Amygdala (tissue), 56 donors: Measurements from ENCODE around the gene FERMT3.
"Not testable (repeated sequence)": the region's sequence is repeated elsewhere in the genome, so short reads cannot be mapped to it uniquely, and the experiment has no call there.

Source experiments
- DNase-seq, 56 donors: peaks; one replicate each; lab custom pipeline; 2025; lab: John Stamatoyannopoulos, UW

The FERMT3 gene

DNA sequence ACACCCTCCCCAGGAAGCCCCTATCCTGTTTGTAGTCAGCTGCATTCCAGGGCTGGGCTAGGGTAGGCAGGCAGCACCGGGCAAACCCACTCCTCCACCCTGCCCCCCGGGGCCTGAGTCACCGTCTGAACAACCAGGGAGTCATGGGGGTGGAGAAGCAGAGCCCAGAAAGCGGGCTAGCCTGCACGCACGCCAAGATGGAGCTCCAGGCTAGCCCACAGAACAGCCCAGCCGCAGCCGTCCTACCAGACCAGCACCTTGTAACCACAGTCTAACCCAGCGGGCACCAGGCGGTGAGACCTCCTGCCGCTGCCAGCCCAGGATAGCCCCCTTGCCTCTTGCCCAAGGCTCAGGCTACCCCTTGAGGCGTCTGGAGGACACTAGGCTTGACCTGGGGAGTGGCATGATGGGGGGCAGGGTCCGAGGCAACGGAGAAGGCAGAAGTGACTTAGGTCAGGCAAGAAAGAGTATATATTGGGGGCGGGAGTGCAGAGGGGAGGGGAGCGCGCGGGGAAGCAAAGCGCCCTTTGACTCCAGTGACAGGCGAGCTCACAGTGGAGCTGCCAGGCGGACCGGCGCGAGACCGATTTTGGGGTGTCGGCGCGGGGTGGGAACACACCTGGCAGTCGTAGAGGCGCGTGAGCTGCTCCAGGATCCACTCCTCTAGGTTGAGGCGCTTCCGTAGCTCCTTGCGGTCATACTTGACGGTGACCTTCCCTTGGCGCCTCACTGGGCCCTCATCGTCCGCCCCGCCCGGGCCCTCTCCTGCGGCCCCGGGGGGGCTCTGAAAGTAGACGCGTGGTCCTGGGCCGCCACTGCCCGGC is 39.5 kb downstream of the FERMT3 start:
- peak in 18 of 56 donors; percentile 11 to 55 (median 36) for DNase-seq

DNA sequence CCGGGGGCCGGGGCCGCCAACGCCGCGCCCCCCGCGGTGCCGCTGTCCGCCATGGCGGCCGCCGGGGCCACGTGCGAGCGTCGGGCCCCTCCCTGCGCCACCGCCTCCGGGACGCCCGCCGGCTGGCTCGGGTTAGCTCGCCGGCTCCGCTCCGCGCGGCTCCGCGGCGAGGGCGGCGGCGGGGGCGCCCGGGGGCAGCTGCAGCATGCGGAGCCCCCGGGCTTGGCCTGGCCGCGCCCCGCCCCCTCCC is 40.0 kb downstream of the FERMT3 start:
- DNase-seq, result not testable (repeated sequence)

DNA sequence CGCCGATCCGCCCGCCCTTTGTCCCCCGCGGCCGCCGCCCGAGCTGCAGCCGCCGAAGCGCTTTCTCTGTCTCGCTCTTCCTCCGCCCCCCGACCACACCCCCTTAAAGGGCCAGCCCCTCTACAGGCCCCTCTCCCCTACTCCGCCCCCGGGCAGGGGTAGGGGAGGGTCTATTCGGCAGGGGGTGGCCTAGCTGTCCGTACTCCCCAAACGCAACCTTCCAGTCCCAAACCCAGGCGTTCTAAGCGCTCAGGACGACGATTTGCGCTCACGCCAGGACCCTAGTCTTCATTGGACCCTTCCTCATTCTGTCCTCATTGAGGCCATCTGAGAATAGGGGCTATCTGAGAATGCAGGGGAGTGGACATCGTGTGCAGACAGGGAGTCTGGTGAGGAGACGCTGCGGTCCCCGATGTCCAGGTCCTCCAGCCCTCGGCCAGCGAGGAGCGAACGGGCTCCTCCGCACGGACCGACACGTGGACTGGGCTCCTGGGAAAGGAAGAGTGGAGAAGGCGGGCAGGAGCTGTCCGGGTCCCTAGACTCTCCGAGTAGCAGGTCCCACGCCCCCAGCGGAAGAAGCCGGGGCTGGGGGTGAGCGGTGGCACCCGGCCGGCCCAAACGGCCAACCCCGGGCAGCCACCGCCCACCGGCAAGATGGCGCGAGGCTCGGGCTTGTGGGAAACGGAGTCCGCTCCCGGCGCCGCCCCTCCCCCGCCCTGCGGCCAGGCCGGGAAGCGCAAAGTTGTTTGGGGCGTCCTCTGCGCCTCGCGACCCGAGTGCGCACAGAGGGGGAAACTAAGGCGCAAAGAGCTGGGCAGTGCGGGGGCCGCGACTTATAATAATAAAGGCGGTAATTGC is 40.6 kb downstream of the FERMT3 start, which contains the start of gene PPP1R14B:
Gene PPP1R14B, minus strand, starts transcription at position 73 of the 858 bp plus-strand sequence. CDS start 270 bp downstream, outside the sequence.
- peak in 53 of 56 donors; percentile 36 to 90 (median 73) for DNase-seq

DNA sequence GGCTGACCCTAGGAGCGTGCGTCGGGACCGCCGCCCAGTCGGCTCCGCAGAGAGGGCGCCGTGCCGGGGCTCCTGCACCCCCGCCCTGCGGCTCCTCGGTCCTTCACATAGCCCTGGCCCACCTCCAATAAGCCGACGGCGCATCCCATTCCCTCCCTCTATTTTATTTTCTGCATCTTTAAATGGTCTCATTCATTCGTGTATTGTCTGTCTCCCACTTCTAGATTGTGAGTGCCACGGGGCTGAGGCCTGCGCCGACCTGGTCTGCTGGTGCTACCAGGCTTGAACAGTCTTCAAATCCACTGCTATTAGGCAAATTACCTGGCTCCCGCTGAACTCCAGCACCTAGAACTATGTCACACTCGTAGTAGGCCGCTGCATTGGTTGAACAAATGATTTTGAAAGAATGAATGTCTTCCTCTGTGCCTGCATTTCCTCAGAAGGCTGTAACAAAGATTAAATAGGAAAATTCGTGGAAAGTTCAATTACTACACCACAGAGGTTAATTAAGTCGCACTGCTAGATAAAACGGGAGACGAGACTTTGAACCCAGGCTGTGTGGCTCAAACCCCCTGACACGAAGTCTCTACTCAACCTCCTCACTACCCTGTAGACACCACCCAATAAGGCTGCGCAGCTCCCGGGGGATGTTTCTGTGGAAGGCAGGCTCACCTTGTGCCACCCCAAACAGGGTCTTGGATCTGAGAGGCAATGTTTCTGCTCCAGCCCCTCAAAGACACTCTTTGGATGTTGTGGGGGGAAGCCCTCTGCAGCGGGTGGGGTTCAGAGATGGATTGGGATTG is 41.4 kb downstream of the FERMT3 start:
- peak in 1 of 56 donors; percentile 84 for DNase-seq

DNA sequence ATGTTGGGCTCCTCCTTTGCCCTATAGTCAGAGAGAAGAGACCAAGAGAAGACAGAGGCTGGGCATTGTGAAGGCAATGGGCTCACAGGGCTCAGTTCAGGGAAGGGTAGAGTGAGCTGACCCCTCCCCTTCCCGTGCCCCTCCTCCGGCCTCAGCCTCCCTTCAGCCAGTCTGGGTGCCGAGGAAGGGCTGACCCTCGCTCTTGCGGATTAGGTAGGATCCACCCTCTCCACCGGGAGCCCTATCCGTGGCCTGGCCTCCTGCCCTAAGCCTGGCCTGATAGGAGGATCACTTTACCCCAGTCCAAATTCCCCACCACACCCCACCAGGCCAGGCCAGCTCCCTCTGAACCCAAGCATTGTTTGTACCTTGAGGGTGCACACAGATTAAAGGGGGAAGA is 42.1 kb downstream of the FERMT3 start:
- no peak for DNase-seq

DNA sequence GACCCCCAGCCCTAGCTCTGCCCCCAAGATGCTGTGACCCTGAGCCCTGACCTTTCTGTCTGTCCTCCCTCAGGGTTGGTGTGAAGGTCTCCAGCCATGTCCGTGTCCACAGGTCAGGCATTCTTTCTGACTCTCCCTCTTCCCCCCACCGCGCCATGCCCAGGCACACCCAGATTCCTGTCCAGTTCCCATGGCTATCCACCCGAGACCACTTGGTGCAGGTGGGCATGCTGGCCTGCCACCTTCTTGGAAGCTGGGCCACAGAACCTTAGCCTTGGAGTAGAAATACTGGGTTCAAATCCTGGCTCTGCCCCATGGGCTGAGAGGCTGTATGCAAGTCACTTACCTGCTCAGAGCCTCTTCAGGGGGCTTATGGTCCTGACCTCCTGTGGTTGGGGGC is 42.5 kb downstream of the FERMT3 start:
- DNase-seq, result no peak

DNA sequence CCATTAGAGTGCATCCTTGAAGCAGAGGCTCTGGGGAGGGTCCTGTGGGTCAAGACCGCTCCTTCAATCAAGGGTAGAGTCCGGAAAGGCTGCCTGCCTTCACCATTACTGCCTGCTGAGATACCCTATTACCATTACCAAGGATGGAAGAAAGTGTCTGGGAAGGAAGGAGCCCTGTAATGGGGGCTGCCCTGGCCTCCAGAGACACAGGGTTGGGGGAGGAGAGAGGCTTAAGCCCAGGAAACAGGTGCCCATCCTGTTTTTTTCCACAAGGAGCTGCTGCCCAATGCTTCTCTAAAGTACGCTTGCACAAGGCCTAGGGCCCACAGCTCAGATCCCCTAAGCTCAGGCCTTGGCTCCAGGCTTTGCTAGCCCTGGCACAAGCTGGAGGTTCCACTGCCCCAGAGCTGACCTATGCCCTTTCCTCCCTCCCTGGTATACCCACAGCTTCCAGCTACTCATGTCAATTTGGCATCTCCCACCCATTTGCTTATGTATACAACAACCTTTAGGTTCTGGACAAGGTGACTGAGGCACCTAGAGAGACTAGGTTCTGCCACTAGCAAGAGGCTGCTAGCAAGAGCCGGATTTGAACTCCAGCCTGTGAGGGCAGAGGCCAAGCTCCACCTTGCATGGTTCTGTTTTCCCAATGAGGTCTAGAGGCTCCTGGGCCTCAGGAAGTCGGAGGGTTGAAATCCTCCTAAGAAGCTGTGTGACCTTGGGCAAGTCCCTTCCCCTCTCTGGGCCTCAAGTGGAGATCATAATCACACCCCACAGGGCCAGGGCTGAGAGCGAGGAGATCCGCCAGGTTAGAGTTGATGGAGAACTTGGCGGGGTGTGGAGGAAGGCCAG is 43.3 kb downstream of the FERMT3 start:
- DNase-seq, result no peak

DNA sequence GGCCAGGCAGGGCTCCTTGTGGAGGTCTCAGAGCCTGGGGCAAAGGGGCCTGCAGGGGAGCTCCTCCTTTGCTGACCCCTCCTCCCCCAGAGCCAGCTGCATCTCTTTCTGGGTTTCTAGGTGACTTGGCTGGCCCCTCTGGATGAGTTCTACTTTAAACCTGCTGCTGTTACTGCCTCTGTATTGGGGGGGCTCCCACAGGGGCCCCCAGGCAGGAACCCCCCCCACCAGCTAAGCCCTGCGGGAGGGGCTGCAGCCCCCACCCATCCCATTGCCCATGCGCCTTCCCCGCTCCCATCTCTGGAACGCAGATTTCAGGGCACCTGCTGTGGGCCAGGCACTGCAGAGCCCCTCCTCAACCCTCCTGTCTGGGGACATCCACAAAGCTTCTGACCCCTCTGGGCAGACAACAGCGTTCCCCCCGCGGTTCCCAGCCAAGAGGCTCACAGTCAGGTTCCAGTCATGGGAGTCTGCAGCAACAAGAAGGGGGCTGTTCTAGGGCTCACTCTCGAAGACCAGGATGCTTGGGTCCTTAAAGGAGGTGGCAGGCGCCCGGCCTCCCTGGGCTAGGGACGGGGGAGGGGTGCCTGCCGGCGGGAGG is 44.0 kb downstream of the FERMT3 start:
- DNase-seq, result no peak

DNA sequence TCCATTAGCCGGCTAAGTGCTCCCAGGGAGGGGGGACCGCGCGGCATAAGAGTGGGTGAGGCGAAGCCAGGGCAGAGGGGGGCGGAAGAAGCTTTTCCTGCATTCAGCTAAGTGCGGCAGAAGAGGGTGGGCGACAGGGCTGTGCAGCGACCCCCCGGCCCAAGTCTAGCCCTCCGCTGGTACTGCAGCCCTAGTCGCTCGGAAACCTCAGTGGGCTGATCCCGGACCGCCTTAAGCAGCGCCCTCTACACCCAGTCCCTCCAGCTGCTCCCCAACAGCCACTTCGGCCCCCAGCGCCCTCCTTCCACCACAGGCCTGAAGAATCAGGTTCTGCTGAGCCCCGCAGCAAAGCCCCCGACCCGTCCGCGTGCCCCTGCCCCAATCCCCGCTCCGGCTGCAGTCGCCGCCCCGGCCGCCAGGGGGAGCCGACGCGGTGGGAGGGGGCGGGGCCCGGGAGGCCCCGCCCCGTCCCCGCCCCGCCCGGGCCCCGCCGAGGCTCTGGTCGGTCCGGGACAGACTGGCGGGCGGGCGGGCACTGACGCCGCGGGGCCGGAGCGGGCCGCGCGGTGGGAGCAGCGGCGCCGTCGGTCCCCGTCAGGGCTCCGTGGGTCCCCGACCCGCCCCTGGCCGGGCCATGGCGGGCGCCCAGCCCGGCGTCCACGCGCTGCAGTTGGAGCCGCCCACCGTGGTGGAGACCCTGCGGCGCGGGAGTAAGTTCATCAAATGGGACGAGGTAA is 44.7 kb downstream of the FERMT3 start, which contains the start of gene PLCB3:
Gene PLCB3, plus strand, starts transcription at position 515 of the 737 bp plus-strand sequence. Its CDS starts 120 bp downstream, at position 635.
- DNase-seq, result peak in 26 of 56 donors; percentile 18 to 69 (median 38)

DNA sequence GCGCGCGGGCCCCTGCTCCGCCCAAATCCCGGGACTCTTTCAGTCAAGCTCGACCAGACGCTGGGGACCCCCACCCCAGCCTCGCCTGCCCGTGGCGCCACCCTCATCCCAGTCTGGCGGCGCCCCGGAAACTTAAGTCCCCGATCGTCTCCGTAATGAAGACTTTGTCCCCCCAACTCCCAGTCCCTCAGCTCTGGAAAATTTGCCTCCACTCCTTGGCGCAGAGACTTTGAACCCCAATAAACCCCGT is 45.2 kb downstream of the FERMT3 start:
- no peak for DNase-seq

DNA sequence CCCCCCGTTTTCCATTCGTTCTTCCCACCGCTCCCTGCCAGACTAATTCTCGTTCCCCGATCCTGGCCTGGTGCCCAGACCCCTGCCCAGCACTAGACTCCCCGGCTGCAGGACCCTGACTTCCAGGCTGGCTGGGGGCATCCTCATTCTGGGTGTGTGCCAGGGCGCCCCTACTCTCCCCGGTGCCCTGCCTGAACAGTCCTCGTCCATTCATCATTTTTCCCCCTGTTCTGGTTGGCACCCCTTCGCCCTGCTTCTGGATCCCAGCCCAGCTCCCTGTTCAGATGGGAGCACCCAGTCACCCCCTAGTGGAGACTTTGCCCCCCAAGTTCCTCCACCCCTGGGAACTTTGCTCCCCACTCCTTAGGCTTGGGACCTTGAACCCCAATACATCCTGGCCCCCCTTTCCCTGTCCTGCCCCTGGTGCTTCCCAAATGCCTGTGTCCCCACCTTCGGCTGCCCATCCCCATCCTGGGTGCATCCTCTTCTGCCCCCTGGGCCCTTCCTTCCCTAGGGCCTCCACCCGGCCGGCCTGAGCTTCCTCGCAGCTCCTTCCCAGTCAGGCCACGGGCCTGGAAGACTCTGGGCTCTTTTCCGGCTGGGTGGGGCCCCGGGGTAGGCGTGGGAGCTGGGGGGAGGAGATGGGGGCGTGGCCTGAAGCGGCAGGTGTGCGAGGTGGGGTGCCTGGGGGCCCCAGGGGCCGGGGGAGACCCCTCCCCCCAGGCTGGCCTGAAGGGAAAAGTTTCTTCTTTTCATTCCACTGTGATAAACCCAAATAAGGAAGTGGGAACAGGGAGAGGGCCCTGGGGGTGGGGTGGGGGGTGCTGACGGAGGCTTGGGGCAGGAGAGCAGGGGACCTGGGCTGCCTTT is 45.7 kb downstream of the FERMT3 start:
- DNase-seq, result peak in 3 of 56 donors; percentile 13 to 40 (median 18)

DNA sequence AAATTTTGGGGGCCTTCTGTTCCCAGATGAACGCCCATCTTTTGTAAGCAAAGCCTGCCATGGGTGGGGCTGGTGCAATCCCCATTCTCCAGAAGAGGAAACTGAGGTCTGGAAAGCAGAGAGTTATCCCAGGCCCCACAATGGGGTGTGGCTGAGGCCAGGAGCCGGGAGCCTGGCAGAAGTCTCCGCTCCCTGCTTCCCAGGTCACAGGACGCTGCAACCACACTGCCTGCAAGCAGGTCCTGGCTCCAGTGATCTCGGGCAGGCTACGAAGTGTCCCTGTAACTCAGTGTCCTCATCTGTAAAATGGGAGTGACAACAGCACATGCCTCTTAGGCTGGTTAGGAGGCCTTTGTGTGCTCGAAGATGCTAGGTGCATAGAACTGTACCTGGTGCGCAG is 46.5 kb downstream of the FERMT3 start:
- no peak for DNase-seq

DNA sequence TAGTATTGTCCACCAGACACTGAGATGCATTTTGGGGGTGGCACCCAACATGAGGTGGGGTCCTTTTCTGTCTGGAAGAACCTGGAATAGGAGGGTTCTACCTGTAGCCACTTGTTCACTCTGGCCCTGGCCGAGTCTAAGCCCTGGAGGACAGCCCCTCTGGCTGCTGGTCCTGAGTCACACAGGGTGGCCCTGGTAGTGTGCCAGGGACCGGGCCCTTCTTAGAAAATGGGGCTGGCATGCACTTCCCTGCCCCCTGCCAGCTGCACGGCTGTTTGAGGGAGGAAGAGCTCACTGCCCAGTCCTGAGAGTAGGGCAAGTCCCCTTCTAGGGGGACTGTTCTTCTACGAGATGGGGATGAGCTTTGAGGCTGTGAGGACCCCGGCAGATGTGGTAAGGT is 47.0 kb downstream of the FERMT3 start:
- peak in 34 of 56 donors; percentile 7 to 75 (median 45) for DNase-seq

DNA sequence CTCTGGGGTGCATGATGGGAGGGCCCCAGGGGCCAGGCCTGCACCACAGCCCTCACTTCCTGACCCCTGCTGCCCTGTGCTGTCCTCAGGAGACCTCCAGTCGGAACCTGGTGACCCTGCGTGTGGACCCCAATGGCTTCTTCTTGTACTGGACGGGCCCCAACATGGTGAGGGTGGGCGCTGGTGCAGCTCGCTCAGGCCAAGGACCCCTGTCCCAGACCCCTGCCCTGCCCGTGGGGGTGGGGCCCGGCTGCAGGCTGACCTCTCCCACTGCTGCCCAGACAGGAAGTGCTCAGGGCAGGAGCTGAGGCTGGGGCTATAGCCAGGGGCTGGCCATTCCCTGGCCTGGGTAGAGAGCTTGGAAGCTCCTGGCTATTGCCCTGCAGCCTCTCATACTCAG is 47.8 kb downstream of the FERMT3 start:
- no peak for DNase-seq

DNA sequence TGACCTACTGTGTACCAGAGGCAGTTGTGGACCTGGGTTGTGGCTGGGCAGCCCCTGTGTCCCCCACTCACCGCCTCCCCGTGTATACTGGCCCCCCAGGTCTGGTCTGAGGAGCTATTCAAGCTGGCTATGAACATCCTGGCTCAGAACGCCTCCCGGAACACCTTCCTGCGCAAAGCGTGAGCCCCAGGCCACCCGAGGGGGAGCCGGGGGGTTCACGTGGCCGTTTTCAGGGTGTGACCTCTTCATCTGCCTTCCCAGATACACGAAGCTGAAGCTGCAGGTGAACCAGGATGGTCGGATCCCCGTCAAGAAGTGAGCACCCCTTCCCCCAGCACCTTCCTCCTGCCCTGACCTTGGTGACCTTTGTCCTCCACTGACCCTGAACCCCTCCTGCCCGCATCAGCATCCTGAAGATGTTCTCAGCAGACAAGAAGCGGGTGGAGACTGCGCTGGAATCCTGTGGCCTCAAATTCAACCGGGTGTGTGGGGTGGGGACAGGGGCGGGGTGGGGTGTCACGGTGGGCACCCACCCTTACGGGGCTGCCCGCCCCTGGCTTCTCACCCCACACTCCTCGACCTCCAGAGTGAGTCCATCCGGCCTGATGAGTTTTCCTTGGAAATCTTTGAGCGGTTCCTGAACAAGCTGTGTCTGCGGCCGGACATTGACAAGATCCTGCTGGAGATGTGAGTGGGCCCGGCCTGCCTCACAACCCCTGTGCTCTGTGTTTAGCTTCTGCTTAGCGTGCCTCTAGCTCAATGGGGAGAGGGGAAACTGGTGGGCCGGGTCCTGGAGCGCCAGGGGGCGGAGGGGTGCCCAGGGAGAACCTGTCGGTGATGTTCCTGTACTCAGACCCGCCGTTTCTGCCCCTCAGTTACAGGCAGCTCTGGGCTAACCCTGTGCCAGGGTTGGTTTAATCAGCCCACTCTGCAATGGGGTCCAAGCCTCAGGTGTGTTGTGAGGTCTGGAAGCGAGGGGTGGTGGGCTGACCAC is 48.9 kb downstream of the FERMT3 start:
- DNase-seq, result no peak

DNA sequence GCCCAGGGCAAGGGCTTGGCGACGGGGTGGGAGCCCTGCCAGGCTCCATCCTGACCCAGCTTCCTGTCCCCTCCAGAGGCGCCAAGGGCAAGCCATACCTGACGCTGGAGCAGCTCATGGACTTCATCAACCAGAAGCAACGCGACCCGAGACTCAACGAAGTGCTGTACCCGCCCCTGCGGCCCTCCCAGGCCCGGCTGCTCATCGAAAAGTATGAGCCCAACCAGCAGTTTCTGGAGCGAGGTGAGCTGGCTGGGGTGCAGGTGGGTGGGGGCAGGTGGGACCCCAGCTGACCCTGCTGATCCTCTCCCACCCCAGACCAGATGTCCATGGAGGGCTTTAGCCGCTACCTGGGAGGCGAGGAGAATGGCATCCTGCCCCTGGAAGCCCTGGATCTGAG is 49.8 kb downstream of the FERMT3 start:
- DNase-seq, result no peak

DNA sequence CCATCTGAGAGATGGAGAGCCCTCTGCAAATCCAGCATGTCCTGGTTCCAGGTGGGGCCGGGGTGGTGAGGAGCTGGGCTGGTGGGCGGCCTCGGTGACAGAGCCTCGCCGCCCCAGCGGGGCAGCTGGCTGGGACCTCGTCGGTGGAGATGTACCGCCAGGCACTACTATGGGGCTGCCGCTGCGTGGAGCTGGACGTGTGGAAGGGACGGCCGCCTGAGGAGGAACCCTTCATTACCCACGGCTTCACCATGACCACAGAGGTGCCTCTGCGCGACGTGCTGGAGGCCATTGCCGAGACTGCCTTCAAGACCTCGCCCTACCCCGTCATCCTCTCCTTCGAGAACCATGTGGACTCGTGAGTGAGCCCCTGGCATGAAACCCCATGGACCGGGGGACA is 51.8 kb downstream of the FERMT3 start:
- DNase-seq, result no peak
